H7 (cell line): ENCODE results near the gene CTDSP2. TPM values are rescaled to one million over a fixed set of nuclear protein-coding genes. Genes with fewer than 3 reads are reported as not detected.
"Not testable (repeated sequence)": the region's sequence is repeated elsewhere in the genome, so short reads cannot be mapped to it uniquely, and the experiment has no call there.

Experiments used
- DNase-seq: peaks from one replicate; pipeline ENCODE4 v3.0.0; 2012
- H3K27me3 ChIP-seq: 2 replicates; pipeline ENCODE4 v1.6.0; 2011; ENCODE audit warnings: mild to moderate bottlenecking, low read length; ENCODE audit not compliant: control insufficient read depth, insufficient read depth
- H3K36me3 ChIP-seq: replicated peaks from 2 replicates; pipeline ENCODE4 v1.5.1; 2011; ENCODE audit warnings: low read length; ENCODE audit not compliant: control insufficient read depth, insufficient read depth
- H3K4me3 ChIP-seq: 2 replicates; pipeline ENCODE4 v1.5.1; 2011; ENCODE audit warnings: low read depth, mild to moderate bottlenecking, control low read depth, low read length, moderate library complexity; ENCODE audit not compliant: insufficient read depth
- total RNA-seq: library from RNA; depleted of rRNA; stranded (reverse); fragments of >200 nt; shearing (Covaris generic); gene quantifications from 2 replicates; pipeline ENCODE4 v1.2.3, GENCODE V29; 2014

CTDSP2 gene
- total RNA-seq, 1 experiment from 2014 or later, result 59.3 TPM

GRCh38 chr12:57783861-57784260, 62.7 kb downstream of the CTDSP2 start:
- H3K4me3 ChIP-seq, result no peak overlapping the region

GRCh38 chr12:57783466-57783801, 63.1 kb downstream of the CTDSP2 start:
- H3K27me3 ChIP-seq, result no peaks in the 10 kb centered on the region
- H3K36me3 ChIP-seq, result peaks cover 8% of the 10 kb centered on the region
- no peak for DNase-seq
- peak overlapping the region; percentile 97 for H3K4me3 ChIP-seq

More at GRCh38 chr12:57783861-57784260, 62.7 kb downstream of the CTDSP2 start:
- DNase-seq, result no peak
- Histone ChIP-seq H3K27me3 (no peaks in the 10 kb centered on the region), H3K36me3 (peaks cover 8% of the 10 kb centered on the region)

GRCh38 chr12:57782608-57783465, 63.7 kb downstream of the CTDSP2 start, which contains the start of gene TSFM:
Gene TSFM (plus strand): TSS chr12:57782787. CDS start chr12:57782802, 15 bp downstream.
- peaks cover 8% of the 10 kb centered on the region for H3K36me3 ChIP-seq
- H3K27me3 ChIP-seq, result no peaks in the 10 kb centered on the region
- H3K4me3 ChIP-seq, result peak within 1 kb of the TSS; percentile 97
- peak; percentile 90 for DNase-seq

GRCh38 chr12:57782243-57782607, 64.3 kb downstream of the CTDSP2 start:
- H3K36me3 ChIP-seq, result peaks cover 8% of the 10 kb centered on the region
- no peak overlapping the region for H3K4me3 ChIP-seq

GRCh38 chr12:57781801-57782200, 64.7 kb downstream of the CTDSP2 start:
- Histone ChIP-seq H3K36me3 (peaks cover 5% of the 10 kb centered on the region), H3K27me3 (no peaks in the 10 kb centered on the region), H3K4me3 (no peak overlapping the region)
- DNase-seq, result no peak

More at GRCh38 chr12:57782243-57782607, 64.3 kb downstream of the CTDSP2 start:
- DNase-seq, result no peak
- no peaks in the 10 kb centered on the region for H3K27me3 ChIP-seq

GRCh38 chr12:57781244-57781643, 65.3 kb downstream of the CTDSP2 start:
- Histone ChIP-seq H3K27me3 (no peaks in the 10 kb centered on the region), H3K4me3 (no peak overlapping the region), H3K36me3 (peaks cover 3% of the 10 kb centered on the region)
- DNase-seq, result no peak

GRCh38 chr12:57780284-57780897, 66.1 kb downstream of the CTDSP2 start:
- Histone ChIP-seq H3K4me3 (no peak overlapping the region), H3K36me3 (peaks cover 3% of the 10 kb centered on the region), H3K27me3 (no peaks in the 10 kb centered on the region)
- DNase-seq, result no peak

- Histone ChIP-seq H3K4me3 (no peak overlapping the region), H3K27me3 (no peaks in the 10 kb centered on the region), H3K36me3 (peaks cover 3% of the 10 kb centered on the region)
- no peak for DNase-seq
These were observed 66.8 kb downstream of the CTDSP2 start for GRCh38 chr12:57779736-57780135.

GRCh38 chr12:57777911-57778310, 68.6 kb downstream of the CTDSP2 start:
- H3K27me3 ChIP-seq, result peaks cover under 1% of the 10 kb centered on the region
- H3K36me3 ChIP-seq, result no peaks in the 10 kb centered on the region; the same call in 1 of the 2 replicates
- no peak for DNase-seq
- no peak overlapping the region for H3K4me3 ChIP-seq

- Histone ChIP-seq H3K4me3 (no peak overlapping the region), H3K36me3 (no peaks in the 10 kb centered on the region; the same call in 1 of the 2 replicates), H3K27me3 (peaks cover 3% of the 10 kb centered on the region)
- no peak for DNase-seq
These were observed 69.2 kb downstream of the CTDSP2 start for GRCh38 chr12:57777367-57777766.

- Histone ChIP-seq H3K36me3 (no peaks in the 10 kb centered on the region; the same call in 1 of the 2 replicates), H3K4me3 (no peak overlapping the region), H3K27me3 (peaks cover 3% of the 10 kb centered on the region)
- no peak for DNase-seq
These were observed 70.3 kb downstream of the CTDSP2 start for GRCh38 chr12:57776247-57776587.

- Histone ChIP-seq H3K36me3 (peaks cover 2% of the 10 kb centered on the region), H3K27me3 (peaks cover 3% of the 10 kb centered on the region), H3K4me3 (no peak overlapping the region)
- DNase-seq, result no peak
These were observed 70.8 kb downstream of the CTDSP2 start for GRCh38 chr12:57775563-57776246.

- H3K4me3 ChIP-seq, result no peak overlapping the region
- H3K36me3 ChIP-seq, result peaks cover 6% of the 10 kb centered on the region
- peaks cover 3% of the 10 kb centered on the region for H3K27me3 ChIP-seq
- no peak for DNase-seq
These were observed 71.5 kb downstream of the CTDSP2 start for GRCh38 chr12:57775044-57775443.

- not testable (repeated sequence) for H3K36me3 ChIP-seq, H3K4me3 ChIP-seq, DNase-seq, H3K27me3 ChIP-seq
These were observed 71.9 kb downstream of the CTDSP2 start for GRCh38 chr12:57774634-57775033.
